ENCODE data around the gene EHD1. TPM values are rescaled to one million over a fixed set of nuclear protein-coding genes. Genes with fewer than 3 reads are reported as not detected.

EHD1 gene
- total and polyA plus RNA-seq, 9 of the 15 experiments (the other 6 are each of a cell fraction or from before 2014, with no cell fraction given) = 0.46 to 65.0 (median 16.4) TPM

- no peaks in the 10 kb centered on the region for H3K9me3 ChIP-seq (replicated peaks; ENCODE audit: control insufficient read depth, insufficient read depth, low read depth, low read length)
- no peak overlapping the region for H2AFZ ChIP-seq (ENCODE audit: low read depth, low read length)
- ATAC-seq (no peak), DNase-seq (ENCODE audit: extremely low read depth in 1 of 4, low spot score in 3 of 4) (no peak), FAIRE-seq (no peak)
- BruUV-seq (replicated peaks) = no TSS peak
- H3K79me2 ChIP-seq (ENCODE audit: control insufficient read depth, insufficient read depth, low read length) = no peaks in the 10 kb centered on the region
- H3K9ac ChIP-seq (ENCODE audit: insufficient read depth in 1 of 2, low read depth in 2 of 2, low read length in 2 of 2) = peak overlapping the region in 1 of 2 experiments; percentile 43; a peak in 2 of 4 replicates
- peaks cover 49% of the 10 kb centered on the region for H3K36me3 ChIP-seq (ENCODE audit: control insufficient read depth, insufficient read depth, low read length)
- peaks cover 10 to 45% of the 10 kb centered on the region in 2 experiments; a peak in 4 of 5 replicates for H3K4me1 ChIP-seq (replicated peaks in 1 of 2; ENCODE audit: control insufficient read depth in 2 of 2, insufficient read depth in 2 of 2, low read length in 2 of 2)
- POLR2A ChIA-PET = interaction anchor here (0.6 to 1.5 kb wide), 2 partner anchors 9 to 12 kb away, joined by 3 read pairs; no protein-coding TSS in a partner anchor
- no peak overlapping the region for H3K4me2 ChIP-seq (ENCODE audit: insufficient read depth, low read length)
- in situ Hi-C loops (cut with MboI) (no loop called here), intact Hi-C loops (cut with micrococcal nuclease) (no loop called here)
- no peaks in the 10 kb centered on the region for H3K27me3 ChIP-seq (ENCODE audit: control insufficient read depth in 2 of 2, insufficient read depth in 2 of 2, low read length in 2 of 2)
- H3K9me1 ChIP-seq (ENCODE audit: control insufficient read depth, insufficient read depth, low read length) = no peaks in the 10 kb centered on the region
- no peak overlapping the region for H3K4me3 ChIP-seq
- no peak overlapping the region; the same call in 2 of the 3 replicates for H3K27ac ChIP-seq (ENCODE audit: extremely low read depth, low read depth, low read length)
- TF ChIP-seq POLR2G (IDR thresholded peaks at IDR 0.05; ENCODE audit: low read depth, low read length) = peak; percentile 35; the same call in 1 of the 2 replicates
- no peak for TF ChIP-seq AFF4 (CRISPR knock-in tag; IDR thresholded peaks at IDR 0.05)
- TF ChIP-seq TCF3 (CRISPR knock-in tag; IDR thresholded peaks at IDR 0.05) = no peak
- TF ChIP-seq ZNF121 (CRISPR knock-in tag; conservative IDR thresholded peaks at IDR 0.05) = no peak
- no peak for TF ChIP-seq ZNF77 (CRISPR knock-in tag; IDR thresholded peaks at IDR 0.05)
- no peak for TF ChIP-seq TFE3 (CRISPR knock-in tag; IDR thresholded peaks at IDR 0.05)
- TF ChIP-seq CEBPG (CRISPR knock-in tag; IDR thresholded peaks at IDR 0.05) = no peak
- TF ChIP-seq CEBPG (tag; conservative IDR thresholded peaks at IDR 0.05 in 1 of 2, IDR thresholded peaks at IDR 0.05 in 1 of 2) = no peak
- TF ChIP-seq ZNF282 (CRISPR knock-in tag; IDR thresholded peaks at IDR 0.05) = 0 out of 2 replicates have a peak, but pooled peaks have one; percentile 21
- TF ChIP-seq E2F3 (CRISPR knock-in tag; IDR thresholded peaks at IDR 0.05) = no peak
- TF ChIP-seq EZH2 (IDR thresholded peaks at IDR 0.05; ENCODE audit: borderline replicate concordance, low read depth, low read length) = no peak
- TF ChIP-seq NONO (IDR thresholded peaks at IDR 0.05; ENCODE audit: low read depth in 2 of 2, low read length in 1 of 2) = no peak
- TF ChIP-seq SMARCE1 (IDR thresholded peaks at IDR 0.05) = no peak
- no peak for TF ChIP-seq CSDE1 (IDR thresholded peaks at IDR 0.05)
- no peaks in the 10 kb centered on the region for H4K20me1 ChIP-seq (replicated peaks; ENCODE audit: control insufficient read depth, insufficient read depth, low read length)
- CTCF ChIA-PET (ENCODE audit: low intra/inter-chr PET ratio) = no interaction called here
- WGBS (ENCODE audit: insufficient coverage, low coverage, missing lambda C conversion rate) = 96% methylated on average over 20 of the region's 22 CpGs
Measured at GRCh38 chr11:64827451-64827839, 51.0 kb downstream of the EHD1 start.

All from K562 (cell line).